ENCODE measurements around the gene SLC16A9. TPM values are rescaled to one million over a fixed set of nuclear protein-coding genes. Genes with fewer than 3 reads are reported as not detected.

The SLC16A9 gene
- total RNA-seq, 1 donor from 2014 or later, result 23.1 TPM

- no peak overlapping the region for H3K4me3 Mint-ChIP-seq
- no peak for DNase-seq (ENCODE audit: low read depth, low spot score)
- TF ChIP-seq CTCF (conservative IDR thresholded peaks at IDR 0.05), result no peak
- no peaks in the 10 kb centered on the region for H3K4me1 Mint-ChIP-seq
- no peak overlapping the region for H3K27ac Mint-ChIP-seq (ENCODE audit: unreplicated experiment)
- no peaks in the 10 kb centered on the region for H3K36me3 Mint-ChIP-seq (ENCODE audit: low read depth)
- no peaks in the 10 kb centered on the region for H3K27me3 Mint-ChIP-seq (ENCODE audit: low read depth)
- no peaks in the 10 kb centered on the region for H3K9me3 Mint-ChIP-seq
Measured at GRCh38 chr10:59618666-59619065, 91.0 kb downstream of the SLC16A9 start.

GRCh38 chr10:59617996-59618395, 91.7 kb downstream of the SLC16A9 start:
- no peaks in the 10 kb centered on the region for H3K4me1 Mint-ChIP-seq
- no peaks in the 10 kb centered on the region for H3K27me3 Mint-ChIP-seq (ENCODE audit: low read depth)
- H3K27ac Mint-ChIP-seq (ENCODE audit: unreplicated experiment), result no peak overlapping the region
- no peak for TF ChIP-seq CTCF (conservative IDR thresholded peaks at IDR 0.05)
- H3K36me3 Mint-ChIP-seq (ENCODE audit: low read depth), result no peaks in the 10 kb centered on the region
- DNase-seq (ENCODE audit: low read depth, low spot score), result no peak
- H3K4me3 Mint-ChIP-seq, result no peak overlapping the region
- no peaks in the 10 kb centered on the region for H3K9me3 Mint-ChIP-seq

GRCh38 chr10:59611048-59611447, 98.6 kb downstream of the SLC16A9 start:
- no peaks in the 10 kb centered on the region for H3K36me3 Mint-ChIP-seq (ENCODE audit: low read depth)
- H3K27me3 Mint-ChIP-seq (ENCODE audit: low read depth), result no peaks in the 10 kb centered on the region
- no peak overlapping the region for H3K27ac Mint-ChIP-seq (ENCODE audit: unreplicated experiment)
- H3K9me3 Mint-ChIP-seq, result no peaks in the 10 kb centered on the region
- no peak for TF ChIP-seq CTCF (conservative IDR thresholded peaks at IDR 0.05)
- DNase-seq (ENCODE audit: low read depth, low spot score), result no peak
- no peaks in the 10 kb centered on the region for H3K4me1 Mint-ChIP-seq
- H3K4me3 Mint-ChIP-seq, result no peak overlapping the region

- Mint-ChIP-seq H3K27me3 (ENCODE audit: low read depth) (no peaks in the 10 kb centered on the region), H3K9me3 (peaks cover 4% of the 10 kb centered on the region), H3K36me3 (ENCODE audit: low read depth) (no peaks in the 10 kb centered on the region), H3K4me1 (no peaks in the 10 kb centered on the region), H3K27ac (ENCODE audit: unreplicated experiment) (no peak overlapping the region), H3K4me3 (no peak overlapping the region)
- no peak for DNase-seq (ENCODE audit: low read depth, low spot score)
- no peak for TF ChIP-seq CTCF (conservative IDR thresholded peaks at IDR 0.05)
Measured at GRCh38 chr10:59607970-59608369, 101.7 kb downstream of the SLC16A9 start.

- Mint-ChIP-seq H3K27ac (ENCODE audit: unreplicated experiment) (no peak overlapping the region), H3K4me1 (no peaks in the 10 kb centered on the region), H3K9me3 (peaks cover 4% of the 10 kb centered on the region), H3K27me3 (ENCODE audit: low read depth) (no peaks in the 10 kb centered on the region), H3K4me3 (no peak overlapping the region), H3K36me3 (ENCODE audit: low read depth) (no peaks in the 10 kb centered on the region)
- no peak for TF ChIP-seq CTCF (conservative IDR thresholded peaks at IDR 0.05)
- DNase-seq (ENCODE audit: low read depth, low spot score), result no peak
Measured at GRCh38 chr10:59606551-59606961, 103.1 kb downstream of the SLC16A9 start.

GRCh38 chr10:59601985-59602384, 107.7 kb downstream of the SLC16A9 start:
- H3K36me3 Mint-ChIP-seq (ENCODE audit: low read depth), result no peaks in the 10 kb centered on the region

More at GRCh38 chr10:59601985-59602384, 107.7 kb downstream of the SLC16A9 start:
- Mint-ChIP-seq H3K4me3 (no peak overlapping the region), H3K9me3 (peaks cover 4% of the 10 kb centered on the region), H3K27me3 (ENCODE audit: low read depth) (no peaks in the 10 kb centered on the region), H3K27ac (ENCODE audit: unreplicated experiment) (no peak overlapping the region), H3K4me1 (no peaks in the 10 kb centered on the region)
- no peak for TF ChIP-seq CTCF (conservative IDR thresholded peaks at IDR 0.05)
- no peak for DNase-seq (ENCODE audit: low read depth, low spot score)

Data from neural crest cell (in vitro differentiated cells).